GM13976 (cell line): Measurements from ENCODE around the gene TOMM22.

Experiments used
- DNase-seq: peaks from one replicate; pipeline ENCODE4 v3.0.0; 2012; ENCODE audit warnings: low spot score
- in situ Hi-C: fragments of 300-500 bp; cut with MboI; formaldehyde crosslinking; loops from one replicate; pipeline ENCODE4 v1.12.0; 2022; ENCODE audit warnings: low sequenced_read_pairs, mixed read lengths, inconsistent platforms; ENCODE audit not compliant: unreplicated experiment
- TF ChIP-seq, protein P1 (sequence below): IDR thresholded peaks from 2 replicates; pipeline ENCODE4 v1.5.1; 2012; ENCODE audit warnings: borderline replicate concordance, mild to moderate bottlenecking; ENCODE audit not compliant: insufficient read depth; ENCODE audit errors: extremely low read depth, missing control alignments, control extremely low read depth

TOMM22 gene

GRCh38 chr22:38696606-38697424, 15.1 kb downstream of the TOMM22 start:
- TF ChIP-seq, protein P1, sequence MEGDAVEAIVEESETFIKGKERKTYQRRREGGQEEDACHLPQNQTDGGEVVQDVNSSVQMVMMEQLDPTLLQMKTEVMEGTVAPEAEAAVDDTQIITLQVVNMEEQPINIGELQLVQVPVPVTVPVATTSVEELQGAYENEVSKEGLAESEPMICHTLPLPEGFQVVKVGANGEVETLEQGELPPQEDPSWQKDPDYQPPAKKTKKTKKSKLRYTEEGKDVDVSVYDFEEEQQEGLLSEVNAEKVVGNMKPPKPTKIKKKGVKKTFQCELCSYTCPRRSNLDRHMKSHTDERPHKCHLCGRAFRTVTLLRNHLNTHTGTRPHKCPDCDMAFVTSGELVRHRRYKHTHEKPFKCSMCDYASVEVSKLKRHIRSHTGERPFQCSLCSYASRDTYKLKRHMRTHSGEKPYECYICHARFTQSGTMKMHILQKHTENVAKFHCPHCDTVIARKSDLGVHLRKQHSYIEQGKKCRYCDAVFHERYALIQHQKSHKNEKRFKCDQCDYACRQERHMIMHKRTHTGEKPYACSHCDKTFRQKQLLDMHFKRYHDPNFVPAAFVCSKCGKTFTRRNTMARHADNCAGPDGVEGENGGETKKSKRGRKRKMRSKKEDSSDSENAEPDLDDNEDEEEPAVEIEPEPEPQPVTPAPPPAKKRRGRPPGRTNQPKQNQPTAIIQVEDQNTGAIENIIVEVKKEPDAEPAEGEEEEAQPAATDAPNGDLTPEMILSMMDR = no peak
- in situ Hi-C loops = no loop called here
- no peak for DNase-seq

DNA sequence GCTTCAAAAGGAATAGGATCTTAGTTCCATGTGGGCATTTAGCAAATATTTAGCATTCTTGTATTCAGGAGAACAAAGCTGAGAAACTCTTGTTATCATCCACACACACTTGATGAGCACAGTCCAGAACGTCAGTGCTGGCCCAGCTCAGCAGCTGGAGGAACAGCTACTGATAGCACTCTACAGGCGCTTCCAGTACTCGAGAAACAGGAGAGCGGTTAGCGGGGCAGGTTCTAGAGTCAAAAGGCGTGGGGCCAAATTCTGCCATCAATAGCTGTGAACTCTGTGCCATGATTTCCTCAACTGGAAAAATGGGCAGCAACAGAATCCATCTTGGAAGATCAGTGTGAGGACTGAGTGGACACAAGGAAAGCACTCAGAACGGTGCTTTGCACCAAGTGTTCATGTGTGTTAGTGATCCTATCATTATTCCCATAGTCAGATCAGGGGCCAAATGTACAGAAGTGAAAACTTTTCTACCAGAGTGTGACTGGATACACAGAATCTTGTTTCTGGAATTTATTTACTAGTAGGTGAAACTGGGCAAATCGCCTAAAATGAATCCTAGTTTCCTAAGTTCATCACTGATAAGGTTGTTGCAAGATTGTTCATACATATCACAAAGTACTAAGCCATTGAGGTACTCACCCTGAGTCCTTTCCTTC, 15.8 kb downstream of the TOMM22 start:
- in situ Hi-C loops = no loop called here
- no peak for DNase-seq

DNA sequence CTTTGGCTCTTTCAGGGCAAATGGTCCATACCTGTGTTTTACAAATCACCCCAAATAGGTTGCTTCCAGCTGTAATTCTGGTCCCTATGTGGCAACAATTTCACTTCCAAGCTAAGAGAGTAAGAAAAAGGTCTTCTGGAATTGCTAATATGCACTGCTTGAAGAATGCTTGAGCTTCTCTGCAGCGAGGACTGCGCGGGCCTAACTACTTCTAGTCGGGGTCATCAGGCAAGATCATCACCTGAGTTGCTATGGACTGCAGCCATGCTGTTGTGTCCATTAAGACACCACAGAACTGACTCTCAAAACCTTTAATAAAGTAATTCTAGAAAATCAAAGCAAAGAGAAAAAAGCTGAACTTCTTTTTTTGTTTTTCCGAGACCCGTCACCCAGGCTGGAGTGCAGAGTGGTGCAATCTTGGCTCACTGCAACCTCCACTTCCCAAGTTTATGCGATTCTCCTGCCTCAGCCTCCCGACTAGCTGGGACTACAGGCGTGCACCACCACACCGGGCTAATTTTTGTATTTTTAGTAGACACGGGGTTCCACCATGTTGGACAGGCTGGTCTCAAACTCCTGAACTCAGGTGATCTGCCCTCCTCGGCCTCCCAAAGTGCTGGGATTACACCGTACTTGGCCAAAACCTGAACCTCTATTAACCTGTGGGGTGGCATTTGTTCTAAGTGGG, 16.8 kb downstream of the TOMM22 start:
- TF ChIP-seq, protein P1 = no peak
- in situ Hi-C loops = no loop called here
- DNase-seq = no peak

More for the DNA sequence above, 15.8 kb downstream of the TOMM22 start:
- TF ChIP-seq, protein P1 = no peak

- in situ Hi-C loops = no loop called here
- TF ChIP-seq, protein P1 = no peak
- no peak for DNase-seq
Measured at GRCh38 chr22:38699143-38699542, 17.4 kb downstream of the TOMM22 start.

DNA sequence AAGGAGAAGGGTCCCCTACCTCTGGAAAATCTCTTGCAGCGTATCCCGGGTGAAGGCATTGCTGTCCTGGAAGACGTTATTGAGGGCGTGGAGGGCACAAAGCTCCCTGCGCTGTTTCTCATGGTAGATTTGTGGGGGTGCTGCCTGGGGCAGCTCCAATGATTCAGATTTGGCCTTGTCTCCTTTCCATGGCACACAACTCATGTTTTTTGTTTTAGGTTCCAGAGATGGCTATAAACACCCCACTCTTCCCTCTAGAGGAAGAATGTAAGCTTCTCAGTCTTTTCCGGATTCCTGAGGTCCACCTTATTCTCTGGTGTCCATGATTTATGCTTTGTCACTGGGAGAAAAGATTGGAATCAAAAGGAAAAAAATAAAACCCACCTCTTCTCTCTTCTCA, 18.0 kb downstream of the TOMM22 start:
- in situ Hi-C loops = no loop called here
- no peak for DNase-seq

DNA sequence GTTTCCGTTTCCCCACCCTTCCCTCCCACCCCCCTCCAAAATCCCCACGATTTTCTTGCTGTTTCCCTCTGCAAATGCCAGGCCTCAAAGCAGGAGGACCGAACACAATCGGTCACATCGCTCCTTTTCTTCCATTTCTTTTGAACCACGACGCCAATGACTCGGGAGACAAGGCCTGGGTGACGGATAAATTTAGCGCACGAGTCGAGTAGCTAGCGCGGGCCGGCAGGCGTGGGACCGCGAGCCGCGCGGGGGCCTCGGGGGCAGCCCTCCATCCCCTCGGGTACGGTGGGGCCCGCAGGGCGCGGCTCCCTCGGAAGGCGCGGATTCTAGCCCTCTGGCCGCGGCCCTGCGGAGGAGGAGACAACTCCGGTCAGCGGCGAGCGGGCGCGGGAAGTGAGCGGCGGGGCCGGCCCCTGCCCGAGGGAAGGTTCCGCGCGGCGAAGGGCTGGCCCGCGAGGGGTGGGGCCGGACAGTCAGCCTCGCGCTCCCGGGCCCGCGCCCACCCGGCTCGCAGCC, 18.6 kb downstream of the TOMM22 start:
- in situ Hi-C loops = no loop called here
- no peak for DNase-seq
- TF ChIP-seq, protein P1 = no peak

More for the DNA sequence above, 18.0 kb downstream of the TOMM22 start:
- TF ChIP-seq, protein P1 = no peak
